MCF 10A (cell line): Measurements from ENCODE around the gene COX7A2. TPM values are rescaled to one million over a fixed set of nuclear protein-coding genes. Genes with fewer than 3 reads are reported as not detected.

Source experiments
- BruUV-seq: library from RNA; stranded (reverse); fragments of 400-500 nt; replicated peaks from 2 replicates; lab custom pipeline; 2021; lab: Mats Ljungman, UMichigan
- CTCF ChIA-PET: fragments of 300-600 bp; sonication (Branson Sonifier 250); formaldehyde crosslinking; extraction: SDS; loops from one replicate; lab custom pipeline; 2021; ENCODE audit warnings: antibody characterized with exemption, inconsistent platforms; lab: Yijun Ruan, JAX
- POLR2A ChIA-PET: fragments of 300-600, 350-650 bp; sonication (Branson Sonifier 250); formaldehyde crosslinking; extraction: SDS; loops from one replicate; lab custom pipeline; 2020; ENCODE audit warnings: antibody characterized with exemption, inconsistent platforms; lab: Yijun Ruan, JAX
- DNase-seq: peaks from one replicate; pipeline ENCODE4 v3.0.0-alpha.2; 2018; ENCODE audit not compliant: unreplicated experiment
- H3K27ac Mint-ChIP-seq: one replicate; pipeline ENCODE4 v1.8.0; 2022; ENCODE audit warnings: mild to moderate bottlenecking, low read depth, mixed read lengths; ENCODE audit not compliant: unreplicated experiment
- H3K27me3 Mint-ChIP-seq: one replicate; pipeline ENCODE4 v1.8.0; 2022; ENCODE audit warnings: mixed read lengths; ENCODE audit not compliant: insufficient read depth, unreplicated experiment
- H3K36me3 Mint-ChIP-seq: one replicate; pipeline ENCODE4 v1.8.0; 2022; ENCODE audit warnings: mild to moderate bottlenecking, moderate library complexity, mixed read lengths; ENCODE audit not compliant: insufficient read depth, unreplicated experiment
- H3K4me1 Mint-ChIP-seq: one replicate; pipeline ENCODE4 v1.8.0; 2022; ENCODE audit warnings: mixed read lengths; ENCODE audit not compliant: insufficient read depth, unreplicated experiment
- H3K4me3 Mint-ChIP-seq: one replicate; pipeline ENCODE4 v1.8.0; 2022; ENCODE audit warnings: mild to moderate bottlenecking, moderate library complexity, mixed read lengths; ENCODE audit not compliant: unreplicated experiment
- H3K9me3 Mint-ChIP-seq: one replicate; pipeline ENCODE4 v1.8.0; 2022; ENCODE audit warnings: mixed read lengths; ENCODE audit not compliant: unreplicated experiment
- CTCF ChIP-seq: fragments of 200-600 bp; IDR thresholded peaks from one replicate; pipeline ENCODE4 v1.8.0; 2022; ENCODE audit warnings: antibody characterized with exemption, mild to moderate bottlenecking; ENCODE audit not compliant: unreplicated experiment
- intact Hi-C: fragments of 100-400 bp; cut with micrococcal nuclease; formaldehyde crosslinking; loops from 2 replicates; pipeline ENCODE4 v1.14.1; 2022
- total RNA-seq: library from RNA; stranded (reverse); gene quantifications from 2 replicates; pipeline ENCODE4 v1.2.3, GENCODE V29; 2022

COX7A2 gene
- total RNA-seq, 1 experiment from 2014 or later = 316 TPM

DNA sequence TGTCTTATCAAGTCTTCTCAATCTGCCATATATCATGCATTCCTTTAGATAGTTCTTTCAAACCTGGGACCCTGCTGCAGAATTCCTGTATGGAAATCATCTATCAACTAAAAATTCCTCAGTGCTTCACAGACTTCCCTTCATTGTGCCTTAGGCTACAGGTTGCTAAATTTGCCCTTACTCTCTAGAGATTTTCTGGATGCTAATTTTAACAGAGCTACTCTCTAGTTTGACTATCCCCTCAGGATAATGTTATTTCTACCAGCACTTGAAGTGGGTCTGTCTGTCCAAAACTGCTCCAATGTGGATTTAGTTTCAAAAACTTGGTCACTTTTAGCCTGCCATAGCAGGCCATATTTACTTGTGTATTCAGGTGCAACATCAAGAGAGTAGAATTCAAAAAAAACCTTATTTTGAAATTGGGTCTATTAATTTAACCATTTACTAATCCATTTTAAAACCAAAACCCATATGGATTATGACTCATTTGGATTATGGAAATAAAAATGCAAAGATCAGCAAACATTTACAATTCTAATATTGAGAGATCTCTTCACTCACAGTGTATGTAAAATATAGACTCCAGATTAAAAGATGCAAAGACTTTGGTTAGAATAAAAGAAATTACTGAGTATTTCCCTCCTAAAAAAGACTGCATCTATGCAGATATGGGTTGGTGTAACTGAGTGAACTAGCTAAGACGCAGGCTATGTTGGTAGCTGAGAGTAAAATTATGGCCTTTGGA is 13.9 kb upstream of the COX7A2 start:
- H3K27ac Mint-ChIP-seq = no peak overlapping the region

DNA sequence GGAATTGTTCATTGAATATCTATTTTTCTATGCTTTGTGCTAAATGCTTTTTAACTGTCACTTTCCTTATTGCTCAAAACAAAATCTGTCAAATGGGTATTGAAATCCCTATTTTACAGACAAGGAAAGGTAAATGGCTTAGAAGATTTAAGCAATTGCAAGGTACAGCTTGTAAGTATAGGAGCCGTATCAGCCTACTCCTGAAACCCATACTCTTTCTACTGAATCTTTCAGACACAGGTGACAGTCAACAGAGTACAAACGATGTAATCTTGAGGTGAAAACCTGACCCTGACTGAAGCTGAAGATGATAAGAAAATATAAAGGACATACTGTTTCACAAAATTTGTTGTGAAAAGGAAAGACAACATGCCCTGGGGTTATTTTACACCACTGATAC is 7.0 kb upstream of the COX7A2 start:
- no peak for TF ChIP-seq CTCF
- Mint-ChIP-seq H3K4me1 (no peaks in the 10 kb centered on the region), H3K27ac (no peak overlapping the region), H3K9me3 (no peaks in the 10 kb centered on the region), H3K36me3 (peaks cover 48% of the 10 kb centered on the region), H3K27me3 (no peaks in the 10 kb centered on the region), H3K4me3 (no peak overlapping the region)
- intact Hi-C loops = no loop called here
- no TSS peak for BruUV-seq
- no peak for DNase-seq
- POLR2A ChIA-PET = interaction anchor here (0.8 to 1.2 kb wide), 3 partner anchors 10 to 16 kb away, joined by 3 to 6 read pairs (median 3); no protein-coding TSS in a partner anchor
- CTCF ChIA-PET = interaction anchor here (0.7 to 1.0 kb wide), 2 partner anchors 277 to 1513 kb away, joined by 3 read pairs; no protein-coding TSS in a partner anchor

More for the DNA sequence above, 13.9 kb upstream of the COX7A2 start:
- intact Hi-C loops = no loop called here
- H3K36me3 Mint-ChIP-seq = peaks cover 86% of the 10 kb centered on the region
- BruUV-seq = no TSS peak
- no peak for TF ChIP-seq CTCF
- H3K27me3 Mint-ChIP-seq = no peaks in the 10 kb centered on the region
- ChIA-PET POLR2A (interaction anchor here (0.5 to 4.9 kb wide), 3 partner anchors 13 to 1555 kb away, joined by 4 to 37 read pairs (median 9); partner anchors contain the start of genes COX7A2 and TMEM30A), CTCF (interaction anchor here (1.5 to 2.1 kb wide), 3 partner anchors 9 to 269 kb away, joined by 4 to 8 read pairs (median 7); no protein-coding TSS in a partner anchor)
- no peak for DNase-seq
- no peak overlapping the region for H3K4me3 Mint-ChIP-seq
- no peaks in the 10 kb centered on the region for H3K9me3 Mint-ChIP-seq
- no peaks in the 10 kb centered on the region for H3K4me1 Mint-ChIP-seq

GRCh38 chr6:75249837-75250236 is 6.2 kb upstream of the COX7A2 start:
- H3K27me3 Mint-ChIP-seq = no peaks in the 10 kb centered on the region
- POLR2A ChIA-PET = interaction anchor here (0.8 to 1.1 kb wide), 2 partner anchors 10 to 17 kb away, joined by 3 read pairs; no protein-coding TSS in a partner anchor
- H3K27ac Mint-ChIP-seq = no peak overlapping the region
- BruUV-seq = no TSS peak
- no peak overlapping the region for H3K4me3 Mint-ChIP-seq
- CTCF ChIA-PET = interaction anchor here (0.8 to 1.0 kb wide), 2 partner anchors 18 to 277 kb away, joined by 3 read pairs; no protein-coding TSS in a partner anchor
- no peaks in the 10 kb centered on the region for H3K9me3 Mint-ChIP-seq
- H3K36me3 Mint-ChIP-seq = peaks cover 45% of the 10 kb centered on the region
- intact Hi-C loops = no loop called here
- no peak for TF ChIP-seq CTCF
- H3K4me1 Mint-ChIP-seq = peaks cover under 1% of the 10 kb centered on the region
- DNase-seq = no peak

DNA sequence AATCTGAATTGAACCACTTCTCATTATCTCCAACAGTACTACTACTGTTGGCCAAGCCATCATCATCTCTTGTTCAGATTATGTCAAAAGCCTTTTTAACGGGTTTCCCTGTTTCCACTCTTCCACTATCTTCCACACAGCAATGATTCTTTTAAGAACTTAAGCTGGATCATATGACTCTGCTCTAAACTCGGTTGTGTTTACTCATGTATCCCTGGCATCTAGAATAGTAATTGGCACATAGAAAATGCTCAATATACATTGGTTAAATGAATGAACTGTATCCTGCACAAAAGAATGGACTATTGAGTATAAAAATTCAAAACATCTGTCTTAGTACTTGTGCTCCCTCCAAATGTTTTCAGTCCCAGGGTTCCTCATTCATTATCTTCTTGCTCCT is 2.8 kb upstream of the COX7A2 start:
- Mint-ChIP-seq H3K27me3 (no peaks in the 10 kb centered on the region), H3K9me3 (no peaks in the 10 kb centered on the region), H3K36me3 (peaks cover 37% of the 10 kb centered on the region), H3K4me1 (peaks cover 10% of the 10 kb centered on the region), H3K4me3 (no peak overlapping the region), H3K27ac (no peak overlapping the region)
- no peak for TF ChIP-seq CTCF
- BruUV-seq = no TSS peak
- DNase-seq = no peak
- CTCF ChIA-PET = no interaction called here
- POLR2A ChIA-PET = no interaction called here
- intact Hi-C loops = no loop called here
